Measurements from ENCODE around the gene SLC22A3. TPM values are rescaled to one million over a fixed set of nuclear protein-coding genes. Genes with fewer than 3 reads are reported as not detected.

The SLC22A3 gene
- total RNA-seq, 2 donors from 2014 or later, result 91.5 to 144 TPM

- Histone ChIP-seq H3K27me3 (replicated peaks; ENCODE audit: insufficient read depth) (no peaks in the 10 kb centered on the region), H3K4me1 (ENCODE audit: control insufficient read depth in 1 of 2, low read depth in 2 of 2) (peaks cover 20 to 40% of the 10 kb centered on the region in 2 donors), H3K27ac (no peak overlapping the region), H3K36me3 (no peaks in the 10 kb centered on the region), H3K9me3 (no peaks in the 10 kb centered on the region), H3K4me3 (no peak overlapping the region)
- no peak for TF ChIP-seq CTCF (IDR thresholded peaks at IDR 0.05)
- DNase-seq (ENCODE audit: low spot score) (no peak), ATAC-seq (ENCODE audit: insufficient number of reproducible peaks, low FRiP score, low read depth) (no peak)
Measured at GRCh38 chr6:160333841-160334240, 14.3 kb upstream of the SLC22A3 start.

GRCh38 chr6:160336200-160336599, 12.0 kb upstream of the SLC22A3 start:
- no peaks in the 10 kb centered on the region for H3K9me3 ChIP-seq
- DNase-seq (ENCODE audit: low spot score) (no peak), ATAC-seq (ENCODE audit: insufficient number of reproducible peaks, low FRiP score, low read depth) (no peak)
- H3K4me3 ChIP-seq, result no peak overlapping the region
- H3K27ac ChIP-seq, result no peak overlapping the region
- H3K36me3 ChIP-seq, result no peaks in the 10 kb centered on the region
- H3K27me3 ChIP-seq (replicated peaks; ENCODE audit: insufficient read depth), result no peaks in the 10 kb centered on the region
- H3K4me1 ChIP-seq (ENCODE audit: control insufficient read depth in 1 of 2, low read depth in 2 of 2), result peaks cover 0 to 17% of the 10 kb centered on the region in 2 donors
- TF ChIP-seq CTCF (IDR thresholded peaks at IDR 0.05), result no peak

- H3K36me3 ChIP-seq, result no peaks in the 10 kb centered on the region
- H3K4me3 ChIP-seq, result no peak overlapping the region
- no peaks in the 10 kb centered on the region for H3K27me3 ChIP-seq (replicated peaks; ENCODE audit: insufficient read depth)
- no peak for DNase-seq (ENCODE audit: low spot score)
- TF ChIP-seq CTCF (IDR thresholded peaks at IDR 0.05), result no peak
- peaks cover 0 to 6% of the 10 kb centered on the region in 2 donors for H3K4me1 ChIP-seq (ENCODE audit: control insufficient read depth in 1 of 2, low read depth in 2 of 2)
- no peak for ATAC-seq (ENCODE audit: insufficient number of reproducible peaks, low FRiP score, low read depth)
- no peak overlapping the region for H3K27ac ChIP-seq
- no peaks in the 10 kb centered on the region for H3K9me3 ChIP-seq
Measured at GRCh38 chr6:160337301-160337700, 10.9 kb upstream of the SLC22A3 start.

- no peaks in the 10 kb centered on the region for H3K4me1 ChIP-seq (ENCODE audit: control insufficient read depth in 1 of 2, low read depth in 2 of 2)
- no peaks in the 10 kb centered on the region for H3K9me3 ChIP-seq
- no peaks in the 10 kb centered on the region for H3K36me3 ChIP-seq
- DNase-seq (ENCODE audit: low spot score) (no peak), ATAC-seq (ENCODE audit: insufficient number of reproducible peaks, low FRiP score, low read depth) (no peak)
- no peak overlapping the region for H3K4me3 ChIP-seq
- no peak overlapping the region for H3K27ac ChIP-seq
- no peak for TF ChIP-seq CTCF (IDR thresholded peaks at IDR 0.05)
- H3K27me3 ChIP-seq (replicated peaks; ENCODE audit: insufficient read depth), result no peaks in the 10 kb centered on the region
Measured at GRCh38 chr6:160337991-160338390, 10.2 kb upstream of the SLC22A3 start.

- DNase-seq (ENCODE audit: low spot score) (no peak), ATAC-seq (ENCODE audit: insufficient number of reproducible peaks, low FRiP score, low read depth) (no peak)
- no peaks in the 10 kb centered on the region for H3K36me3 ChIP-seq
- no peak overlapping the region for H3K4me3 ChIP-seq
- no peaks in the 10 kb centered on the region for H3K4me1 ChIP-seq (ENCODE audit: control insufficient read depth in 1 of 2, low read depth in 2 of 2)
- no peak for TF ChIP-seq CTCF (IDR thresholded peaks at IDR 0.05)
- no peaks in the 10 kb centered on the region for H3K9me3 ChIP-seq
- H3K27me3 ChIP-seq (replicated peaks; ENCODE audit: insufficient read depth), result no peaks in the 10 kb centered on the region
- no peak overlapping the region for H3K27ac ChIP-seq
Measured at GRCh38 chr6:160343144-160343543, 5.0 kb upstream of the SLC22A3 start.

Data from thoracic aorta (tissue), 2 donors.